Body of pancreas (tissue), 4 donors: ENCODE measurements around the gene AUTS2. TPM values are rescaled to one million over a fixed set of nuclear protein-coding genes. Genes with fewer than 3 reads are reported as not detected.

Experiments used
- ATAC-seq: fragments of 150-250 bp; one replicate; pipeline ENCODE4 v1.9.1; 2016
- DNase-seq, 4 donors: peaks; one replicate each; pipeline ENCODE4 v3.0.0-alpha.2; 2019
- H3K27ac ChIP-seq, 4 donors: fragments of 200-600 bp; sonication (generic); 1 replicate in 3 of 4; 2 replicates in 1 of 4; pipeline versions ENCODE4 v1.5.1 to v1.6.1; 2016 to 2019; ENCODE audit warnings: mild to moderate bottlenecking in 1 of 4, mixed read lengths in 1 of 4, moderate library complexity in 1 of 4
- H3K27me3 ChIP-seq, 2 donors: fragments of 200-600 bp; sonication (generic); one replicate each; pipeline ENCODE4 v1.6.0; 2016; ENCODE audit warnings: mild to moderate bottlenecking in 1 of 2
- H3K36me3 ChIP-seq, 2 donors: fragments of 200-600 bp; sonication (generic); replicated peaks in 1 of 2; 2 replicates each; pipeline ENCODE4 v1.5.1; 2016; ENCODE audit warnings: low read depth in 2 of 2; ENCODE audit not compliant: insufficient read depth in 1 of 2
- H3K4me1 ChIP-seq: fragments of 200-600 bp; sonication (generic); one replicate; pipeline ENCODE4 v1.6.0; 2016
- H3K4me3 ChIP-seq, 2 donors: fragments of 200-600 bp; sonication (generic); 1 replicate in 1 of 2; 2 replicates in 1 of 2; pipeline ENCODE4 v1.5.1; 2016 to 2019
- H3K9me3 ChIP-seq, 3 donors: fragments of 200-600 bp; sonication (generic); 1 replicate in 2 of 3; 2 replicates in 1 of 3; pipeline ENCODE4 v1.5.1; 2016
- POLR2A ChIP-seq, 3 donors: fragments of 450-650 bp; IDR thresholded peaks; one replicate each; pipeline ENCODE4 v1.6.1; 2016; ENCODE audit warnings: antibody characterized with exemption in 3 of 3, mild to moderate bottlenecking in 2 of 3
- WGBS, 2 donors: methylation state at CpG; one replicate each; pipeline ENCODE4 v1.1.5; 2017; 5-methylcytosine and 5-hydroxymethylcytosine counted together
- intact Hi-C: fragments of 100-400 bp; cut with DNase I; formaldehyde crosslinking; loops from one replicate; pipeline ENCODE4 v1.15.1; 2023
- total RNA-seq, 2 donors: library from RNA; depleted of rRNA; stranded (reverse); fragments of >200 nt; gene quantifications; one replicate each; pipeline ENCODE4 v1.1.0, GENCODE V29; 2016
- TF ChIP-seq, protein P1 (sequence below), 7 experiments: fragments of 450-650 bp in 4 of 7; fragments of 200-600 bp in 3 of 7; sonication (generic) in 3 of 7; IDR thresholded peaks; one replicate each; pipeline ENCODE4 v1.5.1; 2016 to 2019; ENCODE audit warnings: antibody characterized with exemption in 7 of 7

Gene AUTS2
- total RNA-seq, 2 donors from 2014 or later = 11.7 to 18.5 TPM

DNA sequence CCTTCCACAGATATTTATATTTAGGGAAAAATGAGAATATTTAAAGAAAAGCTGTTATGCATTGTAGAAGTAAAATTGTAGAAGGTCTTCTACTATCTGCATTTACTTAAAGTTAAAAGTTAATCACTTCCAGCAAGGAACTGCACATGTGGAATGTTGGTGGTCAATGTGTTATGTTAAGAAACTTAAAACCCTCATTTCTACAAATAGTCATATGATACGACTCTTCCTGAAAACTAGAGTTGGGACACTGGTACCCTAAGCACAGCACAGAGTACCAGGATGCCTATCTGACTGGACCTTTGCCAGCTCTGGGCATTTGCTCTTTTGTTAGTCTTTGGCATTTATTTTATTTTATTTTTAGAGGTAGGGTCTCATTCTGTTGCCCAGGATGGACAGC, 1009.5 kb downstream of the AUTS2 start:
- WGBS, 2 donors = 75 to 78% methylated on average over 1 of the region's 1 CpG
- Histone ChIP-seq H3K27me3 (no peaks in the 10 kb centered on the region), H3K4me1 (no peaks in the 10 kb centered on the region), H3K9me3 (no peaks in the 10 kb centered on the region), H3K27ac (no peak overlapping the region), H3K36me3 (no peaks in the 10 kb centered on the region), H3K4me3 (no peak overlapping the region)
- DNase-seq (no peak), ATAC-seq (no peak)
- TF ChIP-seq, protein P1, sequence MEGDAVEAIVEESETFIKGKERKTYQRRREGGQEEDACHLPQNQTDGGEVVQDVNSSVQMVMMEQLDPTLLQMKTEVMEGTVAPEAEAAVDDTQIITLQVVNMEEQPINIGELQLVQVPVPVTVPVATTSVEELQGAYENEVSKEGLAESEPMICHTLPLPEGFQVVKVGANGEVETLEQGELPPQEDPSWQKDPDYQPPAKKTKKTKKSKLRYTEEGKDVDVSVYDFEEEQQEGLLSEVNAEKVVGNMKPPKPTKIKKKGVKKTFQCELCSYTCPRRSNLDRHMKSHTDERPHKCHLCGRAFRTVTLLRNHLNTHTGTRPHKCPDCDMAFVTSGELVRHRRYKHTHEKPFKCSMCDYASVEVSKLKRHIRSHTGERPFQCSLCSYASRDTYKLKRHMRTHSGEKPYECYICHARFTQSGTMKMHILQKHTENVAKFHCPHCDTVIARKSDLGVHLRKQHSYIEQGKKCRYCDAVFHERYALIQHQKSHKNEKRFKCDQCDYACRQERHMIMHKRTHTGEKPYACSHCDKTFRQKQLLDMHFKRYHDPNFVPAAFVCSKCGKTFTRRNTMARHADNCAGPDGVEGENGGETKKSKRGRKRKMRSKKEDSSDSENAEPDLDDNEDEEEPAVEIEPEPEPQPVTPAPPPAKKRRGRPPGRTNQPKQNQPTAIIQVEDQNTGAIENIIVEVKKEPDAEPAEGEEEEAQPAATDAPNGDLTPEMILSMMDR (IDR thresholded peaks at IDR 0.05) = no peak
- no peak for TF ChIP-seq POLR2A (IDR thresholded peaks at IDR 0.05)
- intact Hi-C loops = no loop called here

DNA sequence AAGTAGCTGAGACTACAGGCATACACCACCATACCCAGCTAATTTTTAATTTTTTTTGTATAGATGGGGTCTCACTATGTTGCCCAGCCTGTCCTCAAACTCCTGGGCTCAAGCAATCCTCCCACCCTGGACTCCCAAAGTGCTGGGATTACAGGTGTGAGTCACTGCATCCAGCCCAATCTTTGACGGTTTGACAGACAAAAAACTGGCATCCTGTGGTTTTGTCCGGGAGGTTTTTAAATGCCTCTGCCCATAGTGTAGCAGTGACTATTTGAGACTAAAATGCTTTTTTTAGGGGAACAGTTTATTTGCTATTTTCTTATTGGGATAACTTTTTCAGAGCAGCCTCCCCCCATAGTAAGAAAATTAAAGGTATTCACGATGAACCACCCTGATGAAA, 1010.0 kb downstream of the AUTS2 start:
- H3K9me3 ChIP-seq = no peaks in the 10 kb centered on the region
- H3K27me3 ChIP-seq = no peaks in the 10 kb centered on the region
- H3K4me3 ChIP-seq = no peak overlapping the region
- H3K4me1 ChIP-seq = no peaks in the 10 kb centered on the region
- 70 to 74% methylated on average over 3 of the region's 3 CpGs for whole genome bisulfite sequencing, 2 donors
- TF ChIP-seq, protein P1 (IDR thresholded peaks at IDR 0.05) = no peak
- TF ChIP-seq POLR2A (IDR thresholded peaks at IDR 0.05) = no peak
- DNase-seq (no peak), ATAC-seq (no peak)
- H3K36me3 ChIP-seq = no peaks in the 10 kb centered on the region
- intact Hi-C loops = no loop called here
- H3K27ac ChIP-seq = no peak overlapping the region

DNA sequence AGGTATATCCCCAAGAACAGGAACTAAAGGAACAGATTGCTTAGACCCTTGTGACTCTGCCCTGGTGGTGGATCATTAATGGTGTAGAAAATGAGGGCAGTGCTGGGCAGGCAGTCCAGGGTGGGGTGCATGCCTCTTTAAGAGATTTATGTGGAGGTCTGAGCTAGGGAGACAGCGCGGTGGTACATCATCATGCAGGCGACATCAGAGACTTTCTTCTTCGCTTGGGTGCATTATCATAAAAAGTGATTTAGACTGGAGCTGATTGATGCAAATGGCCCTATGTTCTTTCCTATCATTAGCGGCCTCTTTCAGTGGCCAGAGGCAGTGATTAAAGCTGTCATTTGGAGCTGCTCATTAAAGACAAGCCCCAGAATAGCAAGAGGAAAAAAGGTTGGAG, 1014.5 kb downstream of the AUTS2 start:
- no peaks in the 10 kb centered on the region for H3K27me3 ChIP-seq
- intact Hi-C loops = no loop called here
- 90 to 92% methylated on average over 5 of the region's 5 CpGs for WGBS, 2 donors
- TF ChIP-seq, protein P1 (IDR thresholded peaks at IDR 0.05) = no peak
- H3K36me3 ChIP-seq = no peaks in the 10 kb centered on the region
- H3K4me1 ChIP-seq = peaks cover 8% of the 10 kb centered on the region
- no peak overlapping the region for H3K4me3 ChIP-seq
- ATAC-seq (no peak), DNase-seq (no peak)
- no peaks in the 10 kb centered on the region for H3K9me3 ChIP-seq
- no peak overlapping the region for H3K27ac ChIP-seq

DNA sequence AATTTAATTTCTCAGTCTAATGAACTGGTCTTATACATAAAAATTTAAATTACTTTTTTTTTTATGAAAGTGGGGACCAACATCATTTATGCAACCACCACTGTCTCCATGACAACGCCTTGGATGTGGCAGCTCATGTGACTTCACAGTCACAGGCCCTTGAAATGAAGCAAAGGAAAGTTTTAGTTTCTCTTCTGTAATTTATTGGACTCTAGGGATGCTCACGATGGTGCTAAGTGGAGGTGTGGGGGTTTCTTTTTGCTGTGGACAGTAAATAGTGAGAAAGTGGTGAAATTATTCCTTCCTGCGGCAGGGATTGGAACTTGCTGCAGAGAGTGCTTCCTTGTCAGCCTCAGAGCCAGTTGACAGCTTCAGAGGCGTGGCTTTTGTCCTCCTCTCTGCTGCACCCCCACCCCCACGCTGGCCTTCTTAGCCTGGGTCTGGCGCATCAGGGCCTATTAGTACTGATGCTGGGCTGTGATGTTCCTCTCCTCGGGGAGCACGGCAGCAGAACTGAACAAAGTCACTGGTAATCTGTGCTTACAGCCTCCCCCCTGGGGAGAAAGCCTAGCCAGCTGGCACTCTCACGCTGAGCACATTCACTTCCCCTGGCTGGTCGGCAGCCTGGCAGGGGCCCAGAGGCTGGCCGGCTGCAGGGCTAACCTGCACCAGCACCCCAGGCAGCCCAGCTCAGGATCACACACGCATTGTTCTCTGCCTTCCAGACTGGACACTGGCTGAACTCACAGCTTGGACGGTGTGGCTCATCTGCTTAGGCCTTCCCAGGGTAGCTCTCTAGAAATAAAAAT, 1016.2 kb downstream of the AUTS2 start:
- H3K36me3 ChIP-seq = no peaks in the 10 kb centered on the region
- ATAC-seq (peak; percentile 88), DNase-seq (peak; percentile 58 to 79 (median 77))
- TF ChIP-seq POLR2A (IDR thresholded peaks at IDR 0.05) = peak in 1 of 3 donors; percentile 16
- TF ChIP-seq, protein P1 (IDR thresholded peaks at IDR 0.05) = peak in 1 of 7 experiments; percentile 11
- intact Hi-C loops = no loop called here
- peaks cover 8% of the 10 kb centered on the region for H3K4me1 ChIP-seq
- peak overlapping the region in 3 of 4 donors; percentile 14 to 69 (median 67) for H3K27ac ChIP-seq
- WGBS, 2 donors = 24 to 53% methylated on average over 4 to 13 of the region's 13 CpGs
- H3K27me3 ChIP-seq = no peaks in the 10 kb centered on the region
- H3K9me3 ChIP-seq = no peaks in the 10 kb centered on the region
- H3K4me3 ChIP-seq = no peak overlapping the region
